GM21786 (cell line): Measurements from ENCODE around the gene RALB.
"Not testable (repeated sequence)": the region's sequence is repeated elsewhere in the genome, so short reads cannot be mapped to it uniquely, and the experiment has no call there.

ENCODE experiments used
- ATAC-seq: cut with Tn5 transposase; IDR thresholded peaks from one replicate; pipeline ENCODE4 v1.9.1; 2021; ENCODE audit not compliant: unreplicated experiment

RALB gene

GRCh38 chr2:120290737-120291136 lies 38.1 kb downstream of the RALB start:
- ATAC-seq = no peak

GRCh38 chr2:120291401-120292311 lies 39.0 kb downstream of the RALB start:
- ATAC-seq = no peak

DNA sequence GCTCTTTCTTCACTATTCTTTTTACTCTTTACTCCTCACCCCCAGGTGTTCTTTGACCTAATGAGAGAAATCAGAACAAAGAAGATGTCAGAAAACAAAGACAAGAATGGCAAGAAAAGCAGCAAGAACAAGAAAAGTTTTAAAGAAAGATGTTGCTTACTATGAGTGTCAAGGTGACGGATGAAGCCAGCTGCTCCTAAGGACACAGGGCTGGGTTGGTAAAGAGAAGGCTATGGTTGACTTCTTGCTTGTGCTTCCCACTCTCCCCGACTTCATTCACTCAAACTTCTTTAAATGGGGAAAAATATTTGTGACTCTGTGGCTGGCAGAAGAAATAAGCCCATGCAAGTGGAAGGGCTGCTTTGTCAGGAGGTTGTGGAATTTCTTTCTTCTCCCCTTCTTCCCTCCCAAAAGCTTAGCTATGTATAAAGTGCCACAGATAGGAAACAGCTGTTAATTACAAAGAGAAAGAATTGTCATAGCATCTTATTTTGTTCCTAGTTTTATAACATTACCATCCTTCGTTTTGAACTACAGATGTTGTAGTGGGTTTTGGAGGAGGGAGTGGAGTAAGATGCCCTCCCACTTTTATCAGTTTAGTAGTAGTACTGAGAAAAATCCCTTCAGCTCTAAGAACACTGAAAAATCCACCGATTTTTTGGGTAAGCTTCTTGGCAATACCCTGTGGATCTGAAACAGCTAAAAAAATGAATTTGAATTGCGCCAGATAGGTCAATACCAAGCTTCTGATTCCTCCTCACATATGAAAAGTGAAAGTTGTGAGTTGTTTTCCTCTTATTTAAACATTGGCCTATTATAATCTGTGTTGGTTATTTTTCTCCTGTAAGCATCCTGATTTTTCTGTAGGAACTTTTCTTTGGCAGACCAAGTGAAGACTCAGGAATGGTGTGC lies 40.7 kb downstream of the RALB start:
- peak; percentile 49 for ATAC-seq

DNA sequence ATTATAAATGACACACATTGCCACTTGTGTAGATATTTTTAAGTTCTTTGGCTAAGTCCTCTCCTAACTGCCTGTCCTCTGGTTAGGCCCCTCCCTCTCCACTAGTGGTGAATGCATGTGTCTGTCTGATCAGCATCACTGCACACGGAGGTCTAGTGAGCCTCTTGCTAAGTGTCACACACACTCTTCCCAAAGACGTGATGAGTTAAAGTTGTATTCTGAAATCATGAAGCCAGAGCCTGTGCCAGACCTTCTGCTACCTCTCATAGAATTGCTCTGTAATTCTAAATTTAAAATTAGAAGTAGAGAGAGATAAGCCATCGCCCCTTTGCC lies 41.3 kb downstream of the RALB start:
- ATAC-seq = peak; percentile 98

DNA sequence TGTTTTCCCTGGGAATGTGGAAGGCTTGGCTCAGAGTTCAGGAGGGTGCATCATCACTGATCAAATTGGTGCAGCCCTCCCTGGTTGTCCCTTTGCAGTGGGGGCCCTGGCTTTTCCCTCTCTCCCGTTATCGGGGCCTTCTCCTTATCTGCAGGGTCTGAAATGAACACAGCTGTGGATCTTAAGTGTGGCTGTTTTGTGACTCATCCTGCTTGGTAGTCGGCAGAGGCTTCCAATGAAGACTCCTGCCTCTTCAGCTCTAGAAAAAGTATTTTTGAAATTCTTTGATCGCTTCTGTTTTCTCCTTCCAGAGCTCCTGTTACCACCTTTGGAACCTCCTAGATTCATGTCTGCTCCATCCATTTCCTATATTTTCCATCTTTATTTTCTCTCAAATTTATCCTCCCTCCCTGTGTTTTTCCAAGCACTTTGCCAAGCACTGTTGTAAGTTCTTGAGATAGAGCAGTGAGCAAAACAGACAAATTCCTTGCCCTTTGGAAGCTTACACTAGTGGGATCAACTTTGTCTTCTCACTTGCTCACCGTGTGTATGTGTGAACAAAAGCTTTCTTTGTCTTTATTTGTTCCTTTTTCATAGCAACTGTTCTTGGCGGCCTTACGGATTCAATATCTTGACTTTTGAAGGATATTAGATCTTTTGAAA lies 45.7 kb downstream of the RALB start:
- no peak for ATAC-seq

- no peak for ATAC-seq
Observed at GRCh38 chr2:120299004-120299403, 46.4 kb downstream of the RALB start.

DNA sequence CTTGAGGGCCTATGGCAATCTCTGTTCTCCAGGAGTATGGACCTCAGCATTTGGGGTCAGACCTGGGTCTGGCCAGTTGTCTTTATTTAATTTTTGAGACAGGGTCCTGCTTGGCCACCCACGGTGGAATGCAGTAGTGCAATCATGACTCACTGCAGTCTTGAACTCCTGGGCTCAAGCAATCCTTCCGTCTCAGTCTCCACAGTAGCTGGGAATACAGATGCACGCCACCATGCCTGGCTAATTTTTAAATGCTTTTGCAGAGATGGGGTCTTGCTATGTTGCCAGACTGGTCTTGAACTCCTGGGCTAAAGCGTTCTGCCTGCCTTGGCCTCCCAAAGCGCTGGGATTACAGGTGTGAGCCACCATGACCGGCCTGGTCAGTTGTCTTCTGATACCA lies 46.9 kb downstream of the RALB start:
- no peak for ATAC-seq

GRCh38 chr2:120300385-120300784 lies 47.7 kb downstream of the RALB start:
- no peak for ATAC-seq

DNA sequence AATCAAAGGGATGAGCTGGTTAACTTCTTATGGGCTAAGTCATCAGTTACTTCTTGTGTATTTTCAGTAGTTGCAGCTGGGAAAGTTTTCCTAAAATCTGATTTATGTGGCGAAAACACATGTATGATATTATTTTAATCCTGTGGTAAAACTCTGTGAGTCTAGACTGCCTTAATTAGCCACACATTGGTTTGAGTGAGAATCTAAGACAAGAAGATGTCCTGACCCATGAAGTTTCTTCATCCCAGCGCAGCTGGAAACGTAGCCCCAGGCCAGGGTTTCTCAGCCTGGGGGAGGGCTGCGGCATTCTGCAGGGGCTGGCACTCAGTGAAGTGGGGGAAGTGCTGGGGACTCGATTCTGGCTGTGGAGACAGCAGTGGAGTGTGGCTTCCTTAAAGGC lies 48.6 kb downstream of the RALB start:
- ATAC-seq = no peak

- no peak for ATAC-seq
Observed at GRCh38 chr2:120302301-120302700, 49.6 kb downstream of the RALB start.

DNA sequence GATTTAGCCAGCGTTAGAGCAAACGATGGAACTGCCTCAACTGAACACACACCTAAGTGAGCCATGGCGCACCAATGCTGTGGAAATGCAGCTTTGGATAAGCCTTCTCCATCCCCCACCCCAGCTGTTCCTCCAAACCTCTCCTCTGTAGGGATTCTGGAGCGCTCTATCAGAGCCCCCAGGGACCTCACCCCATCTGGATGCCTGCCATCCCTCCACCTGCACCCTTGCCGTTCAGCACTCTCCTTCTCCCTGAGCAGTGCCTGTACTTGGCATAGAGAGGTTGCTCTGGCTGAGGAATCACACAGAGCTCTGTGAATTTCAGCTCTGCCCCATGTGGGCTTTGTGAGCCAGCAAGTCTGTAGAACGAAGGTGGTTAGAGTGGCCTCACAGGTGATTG lies 50.5 kb downstream of the RALB start:
- no peak for ATAC-seq

- no peak for ATAC-seq
Observed at GRCh38 chr2:120305296-120305695, 52.6 kb downstream of the RALB start.

DNA sequence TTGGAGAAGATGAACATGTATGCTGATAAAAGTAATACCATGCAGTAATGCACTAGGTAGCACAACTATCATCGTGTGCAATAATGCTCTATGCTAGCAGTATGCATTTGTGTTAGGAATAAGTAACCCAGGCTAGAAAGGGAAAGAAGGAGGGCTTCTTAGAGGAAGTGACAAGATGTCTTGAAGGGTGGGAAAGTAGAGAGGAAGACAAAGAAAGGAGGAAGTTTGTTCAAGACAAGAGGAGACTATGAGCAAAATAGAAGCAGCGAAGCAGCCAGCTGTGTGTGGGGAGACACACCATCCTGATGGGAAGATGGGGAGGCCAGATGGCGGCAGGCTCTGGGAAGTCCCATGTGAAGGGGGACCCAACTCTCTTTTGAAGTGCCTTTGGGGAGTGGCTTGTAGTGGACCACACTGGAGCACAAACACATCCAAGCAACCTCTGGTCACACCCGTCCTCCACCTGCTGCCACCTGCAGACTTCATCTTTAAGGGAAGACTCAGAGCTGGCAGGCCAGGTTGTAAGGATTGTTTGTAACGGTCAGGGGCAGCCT lies 53.4 kb downstream of the RALB start:
- no peak for ATAC-seq

DNA sequence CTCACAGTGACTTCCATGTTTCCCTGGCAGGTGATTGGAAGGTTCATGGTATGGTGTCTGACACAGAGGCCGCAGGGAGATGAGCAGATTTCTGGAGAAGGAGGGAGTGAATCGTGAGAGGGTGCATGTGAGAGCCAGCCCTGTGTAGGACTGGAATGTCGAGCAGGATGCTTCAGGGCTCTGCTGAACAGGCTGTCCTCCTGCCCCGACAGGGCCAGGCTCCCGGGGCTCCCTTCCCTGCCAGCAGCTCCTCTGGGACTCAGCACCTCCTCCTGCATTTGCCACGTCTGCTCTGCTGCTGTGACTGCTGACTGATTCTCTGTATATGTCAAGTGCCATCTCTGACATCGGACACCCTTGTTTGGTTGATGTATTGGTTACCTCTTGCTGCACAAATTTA lies 54.8 kb downstream of the RALB start:
- no peak for ATAC-seq

DNA sequence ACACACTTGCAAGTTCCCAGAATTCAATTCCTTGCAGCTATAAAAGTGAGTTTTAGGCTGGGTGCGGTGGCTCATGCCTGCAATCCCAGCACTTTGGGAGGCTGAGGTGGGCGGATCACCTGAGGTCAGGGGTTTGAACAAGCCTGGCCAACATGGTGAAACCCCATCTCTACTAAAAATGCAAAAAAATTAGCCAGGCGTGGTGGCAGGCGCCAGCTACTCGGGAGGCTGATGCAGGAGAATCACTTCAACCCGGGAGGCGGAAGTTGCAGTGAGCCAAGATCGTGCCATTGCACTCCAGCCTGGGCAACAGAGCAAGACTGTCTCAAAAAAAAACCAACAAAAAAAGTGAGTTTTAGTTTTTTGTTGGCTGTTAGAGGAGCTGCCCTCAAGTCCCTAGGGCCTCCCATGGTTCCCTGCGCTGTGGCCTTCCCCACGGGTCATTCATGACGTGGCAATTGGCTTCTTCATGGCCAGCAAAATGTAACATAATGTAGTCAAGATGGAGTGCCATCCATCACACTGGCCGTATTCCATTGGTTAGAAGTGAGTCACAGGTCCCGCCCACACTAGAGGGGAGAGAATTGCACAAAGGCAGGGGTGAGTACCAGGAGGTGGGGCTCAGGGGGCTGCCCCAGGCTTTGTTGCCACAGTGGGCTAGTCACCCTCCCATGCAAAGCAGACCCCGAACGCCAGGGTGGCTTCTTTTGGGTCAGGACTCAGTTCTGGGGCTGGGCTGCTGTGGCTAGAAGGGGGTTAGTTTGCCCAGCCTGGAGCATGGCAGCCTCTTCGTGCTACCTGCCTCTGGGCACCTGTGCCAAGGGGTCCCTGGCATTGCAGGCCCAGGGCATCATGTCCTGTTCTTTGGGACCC lies 55.6 kb downstream of the RALB start:
- ATAC-seq = peak; percentile 60

- ATAC-seq = peak; percentile 49
Observed at GRCh38 chr2:120310136-120310535, 57.5 kb downstream of the RALB start.

- ATAC-seq = not testable (repeated sequence)
Observed at GRCh38 chr2:120310841-120311240, 58.2 kb downstream of the RALB start.

DNA sequence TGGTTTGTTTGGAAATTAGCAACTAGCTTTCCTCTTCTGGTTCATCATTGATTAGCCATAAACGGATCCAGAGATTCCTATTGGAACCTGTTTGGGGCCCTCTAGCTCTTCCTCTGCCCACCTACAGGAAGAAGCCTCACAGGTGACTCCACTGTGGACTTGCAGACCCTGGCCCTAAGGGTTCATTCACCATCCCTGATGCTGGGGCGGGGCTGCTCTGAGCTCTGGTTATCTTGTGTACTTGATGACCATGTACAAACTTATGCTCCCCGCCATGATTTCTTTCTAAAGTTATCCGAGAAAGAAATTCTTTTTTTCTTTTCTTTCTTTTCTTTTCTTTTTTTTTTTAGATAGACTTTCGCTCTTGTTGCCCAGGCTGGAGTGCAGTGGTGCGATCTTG lies 59.4 kb downstream of the RALB start:
- no peak for ATAC-seq

- no peak for ATAC-seq
Observed at GRCh38 chr2:120312860-120313694, 60.4 kb downstream of the RALB start.
